Activated T-helper 9 cell treated with anti-CD3 and anti-CD28 coated beads, Interleukin-2, amount 50 U/mL, for 16 hours (primary cell): ENCODE results near the gene STXBP5.

Experiments
- DNase-seq: peaks from one replicate; pipeline ENCODE4 v3.0.0-alpha.2; 2020; ENCODE audit warnings: low read depth

The STXBP5 gene

GRCh38 chr6:147438758-147439528 is 234.7 kb downstream of the STXBP5 start:
- no peak for DNase-seq
